Activated CD8-positive, alpha-beta memory T cell treated with anti-CD3 and anti-CD28 coated beads for 36 hours (primary cell): ENCODE results near the gene ZBTB43. TPM values are rescaled to one million over a fixed set of nuclear protein-coding genes. Genes with fewer than 3 reads are reported as not detected.
"Not testable (repeated sequence)": the region's sequence is repeated elsewhere in the genome, so short reads cannot be mapped to it uniquely, and the experiment has no call there.

Source experiments
- CTCF ChIA-PET: fragments of 350-600 bp; sonication (Branson Sonifier 250); formaldehyde crosslinking; loops from one replicate; lab custom pipeline; 2021; ENCODE audit warnings: antibody characterized with exemption; lab: Charles Lee
- POLR2A ChIA-PET: fragments of 350-600 bp; sonication (Branson Sonifier 250); formaldehyde crosslinking; loops from one replicate; lab custom pipeline; 2021; ENCODE audit warnings: antibody characterized with exemption; lab: Charles Lee
- total RNA-seq, 2 experiments: library from RNA; stranded (reverse); gene quantifications; one replicate each; pipeline ENCODE4 v1.2.3, GENCODE V29; 2021

Gene ZBTB43, protein sequence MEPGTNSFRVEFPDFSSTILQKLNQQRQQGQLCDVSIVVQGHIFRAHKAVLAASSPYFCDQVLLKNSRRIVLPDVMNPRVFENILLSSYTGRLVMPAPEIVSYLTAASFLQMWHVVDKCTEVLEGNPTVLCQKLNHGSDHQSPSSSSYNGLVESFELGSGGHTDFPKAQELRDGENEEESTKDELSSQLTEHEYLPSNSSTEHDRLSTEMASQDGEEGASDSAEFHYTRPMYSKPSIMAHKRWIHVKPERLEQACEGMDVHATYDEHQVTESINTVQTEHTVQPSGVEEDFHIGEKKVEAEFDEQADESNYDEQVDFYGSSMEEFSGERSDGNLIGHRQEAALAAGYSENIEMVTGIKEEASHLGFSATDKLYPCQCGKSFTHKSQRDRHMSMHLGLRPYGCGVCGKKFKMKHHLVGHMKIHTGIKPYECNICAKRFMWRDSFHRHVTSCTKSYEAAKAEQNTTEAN
- total RNA-seq = 10 to 100 TPM; 19.5 to 20.5 TPM

DNA sequence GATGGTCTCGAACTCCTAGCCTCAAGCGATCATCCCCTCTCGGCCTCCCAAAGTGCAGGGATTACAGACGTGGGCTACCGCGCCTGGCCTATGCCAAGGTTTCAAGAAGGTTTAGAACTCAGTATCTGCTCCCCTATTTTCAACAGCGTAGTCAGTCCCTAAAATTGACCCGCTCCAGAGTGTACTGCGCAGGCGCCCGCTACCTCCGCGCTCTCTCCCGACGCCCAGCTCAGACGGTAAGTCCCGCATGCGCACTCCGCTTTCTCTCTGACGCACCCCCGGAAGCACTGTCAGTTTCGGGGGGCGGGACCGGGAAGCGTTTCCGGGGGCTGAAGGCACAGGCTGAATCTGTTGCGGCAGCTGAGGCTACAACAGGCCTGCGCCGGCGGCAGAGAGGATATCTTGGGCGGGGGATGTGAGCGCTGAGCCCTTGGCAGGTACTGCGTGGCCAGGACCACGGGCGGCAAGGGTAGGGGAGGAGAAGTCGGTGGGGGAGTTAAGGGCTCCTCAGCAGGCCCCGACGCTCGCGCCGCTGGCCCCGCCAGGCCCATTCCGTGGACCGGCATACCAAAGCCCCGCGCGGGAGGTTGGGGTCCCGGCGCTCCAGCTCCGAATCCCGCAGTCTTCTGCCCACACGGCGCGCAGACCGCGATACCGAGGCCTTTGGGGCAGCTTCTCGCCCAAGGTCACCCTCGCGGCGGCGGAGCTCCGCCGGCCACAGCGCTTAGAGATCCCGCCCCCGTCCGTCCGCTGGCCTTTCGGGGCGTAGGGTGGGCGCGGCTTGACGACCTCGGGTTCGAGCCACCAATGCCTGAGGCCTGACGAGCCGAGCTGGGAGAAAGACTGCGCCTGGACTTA lies at the start of gene ZBTB43:
Gene ZBTB43 (plus strand): TSS at position 345 of the 858 bp plus-strand sequence. CDS start 27,470 bp downstream, outside the sequence.
- POLR2A ChIA-PET = interaction anchor here (0.6 to 1.6 kb wide), 6 partner anchors 59 to 1863 kb away, joined by 3 to 5 read pairs (median 4); no protein-coding TSS in a partner anchor

DNA sequence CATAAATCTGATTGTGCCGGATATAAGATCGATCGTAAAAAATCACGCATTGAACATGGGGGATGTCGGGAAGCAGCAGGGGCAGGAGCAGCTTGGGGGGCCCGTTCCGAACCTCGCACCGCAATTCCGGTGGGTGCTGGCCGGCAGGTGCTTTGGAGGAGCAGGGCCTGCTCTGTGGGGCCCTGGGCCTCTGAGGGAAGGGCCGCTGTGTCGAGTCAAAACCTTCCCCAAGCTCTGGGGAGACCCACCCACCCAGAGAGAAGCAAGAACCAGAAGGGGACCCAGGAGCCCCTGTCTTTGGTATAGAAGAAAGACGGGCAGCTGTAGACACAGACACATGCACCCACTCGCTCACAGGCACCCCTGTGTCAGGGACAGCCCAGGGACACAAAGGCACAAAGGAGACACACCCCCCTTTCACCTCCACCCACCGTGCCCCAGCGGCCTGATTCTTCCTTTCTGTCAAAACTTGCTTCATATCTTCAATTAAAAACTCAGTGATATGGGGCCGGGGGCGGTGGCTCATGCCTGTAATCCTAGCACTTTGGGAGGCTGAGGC lies 49.4 kb upstream of the ZBTB43 start:
- POLR2A ChIA-PET = no interaction called here
- CTCF ChIA-PET = no interaction called here

More for the DNA sequence above, at the start of gene ZBTB43:
- CTCF ChIA-PET = interaction anchor here (1.9 to 2.4 kb wide), 2 partner anchors 23 to 99 kb away, joined by 7 to 15 read pairs; no protein-coding TSS in a partner anchor

DNA sequence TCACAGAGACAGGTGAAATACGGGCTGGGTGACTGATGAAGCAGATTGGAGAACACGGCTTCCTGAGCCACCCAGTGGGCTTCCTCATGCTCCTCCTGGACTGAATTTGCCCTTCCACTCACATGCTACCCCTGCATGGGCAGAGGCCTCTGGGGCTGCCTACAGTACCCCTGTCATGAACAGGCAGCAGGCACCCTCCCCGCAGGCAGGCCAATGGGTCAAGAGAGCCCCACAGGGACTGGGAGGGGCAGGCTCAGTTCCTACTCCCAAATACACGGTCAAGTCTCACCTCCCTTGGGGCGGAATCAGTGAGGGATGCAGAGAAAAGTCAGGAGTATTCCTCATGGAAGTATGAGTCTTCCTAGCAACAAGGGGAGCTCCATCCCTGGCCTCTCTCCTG lies 48.6 kb upstream of the ZBTB43 start:
- ChIA-PET CTCF (interaction anchor here (0.6 kb wide), 1 partner anchor 36 kb away, joined by 3 read pairs; no protein-coding TSS in a partner anchor), POLR2A (no interaction called here)

DNA sequence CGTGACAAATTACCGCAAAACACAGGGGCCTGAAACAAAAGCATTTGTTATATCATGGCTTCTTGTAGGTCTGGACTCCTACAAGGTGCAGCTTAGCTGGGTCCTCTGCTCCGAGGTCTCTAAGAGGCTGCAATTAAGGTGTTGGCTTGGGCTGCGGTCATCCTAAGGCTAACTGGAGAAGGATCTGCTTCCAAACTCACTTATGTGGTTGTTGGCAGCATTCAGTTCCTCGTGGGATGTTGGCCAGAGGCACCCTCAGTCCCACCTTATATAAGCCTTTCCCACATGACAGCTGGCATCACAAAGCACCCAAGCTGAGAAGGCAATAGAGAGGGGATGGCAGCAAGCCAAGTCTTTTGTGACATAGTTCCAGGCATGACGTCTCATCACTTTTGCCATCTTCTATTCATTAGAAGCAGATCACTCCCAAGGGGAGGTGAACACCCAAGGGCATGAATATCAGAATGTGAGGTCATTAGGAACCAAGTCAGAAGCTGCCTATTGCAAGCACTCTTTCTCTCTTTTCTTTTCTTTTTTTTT lies 47.9 kb upstream of the ZBTB43 start:
- CTCF ChIA-PET = interaction anchor here (0.6 to 1.1 kb wide), 3 partner anchors 37 to 182 kb away, joined by 3 to 4 read pairs (median 3); no protein-coding TSS in a partner anchor

DNA sequence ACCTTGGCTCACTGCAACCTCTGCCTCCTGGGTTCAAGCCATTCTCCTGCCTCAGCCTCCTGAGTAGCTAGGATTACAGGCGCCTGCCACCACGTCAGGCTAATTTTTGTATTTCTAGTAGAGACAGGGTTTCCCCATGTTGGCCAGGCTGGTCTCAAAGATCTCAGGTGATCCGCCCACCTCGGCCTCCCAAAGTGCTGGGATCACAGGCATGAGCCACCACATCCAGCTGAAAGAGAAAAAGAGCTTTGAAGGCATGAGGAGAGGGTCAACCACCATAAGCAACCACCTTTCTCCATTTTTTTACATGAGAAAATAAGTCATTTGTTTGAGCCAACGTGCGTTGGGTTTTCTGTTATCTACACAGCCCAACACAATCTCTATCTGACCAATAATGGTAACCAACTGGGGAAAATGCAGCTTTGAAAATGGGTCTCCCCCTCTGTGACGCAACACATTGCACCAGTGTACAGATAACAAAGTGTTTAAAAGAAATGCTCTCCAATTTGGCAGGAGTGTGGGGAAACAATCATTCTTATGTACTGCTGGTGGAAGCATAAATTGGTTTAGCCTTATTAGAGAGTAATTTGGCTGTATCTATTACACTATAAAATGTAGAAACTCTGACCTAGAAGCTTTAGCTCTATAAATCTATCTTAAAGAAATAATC lies 45.8 kb upstream of the ZBTB43 start:
- POLR2A ChIA-PET = no interaction called here

More for the DNA sequence above, 47.9 kb upstream of the ZBTB43 start:
- POLR2A ChIA-PET = no interaction called here

DNA sequence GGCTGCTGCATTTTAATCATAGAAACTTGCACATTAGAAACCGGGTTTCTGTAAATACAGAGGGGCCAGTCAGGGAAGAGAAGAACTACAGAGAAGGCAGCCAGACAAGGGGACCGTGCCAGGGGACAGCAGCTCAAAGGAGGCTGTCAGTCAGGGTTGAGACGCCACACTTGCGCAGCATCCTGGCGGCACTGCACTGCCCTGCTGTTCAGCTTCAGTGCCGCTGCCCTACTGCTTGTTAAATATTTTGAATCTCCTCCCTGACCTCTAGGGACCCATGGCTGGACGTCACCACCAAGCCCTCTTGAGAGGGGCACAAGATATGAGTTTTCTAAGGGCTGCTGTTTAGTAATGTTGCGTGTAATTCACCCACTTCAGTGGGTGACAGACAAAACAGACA lies 43.6 kb upstream of the ZBTB43 start:
- POLR2A ChIA-PET = no interaction called here

More for the DNA sequence above, 45.8 kb upstream of the ZBTB43 start:
- CTCF ChIA-PET = interaction anchor here (1.4 kb wide), 1 partner anchor 21 kb away, joined by 4 read pairs; no protein-coding TSS in a partner anchor

DNA sequence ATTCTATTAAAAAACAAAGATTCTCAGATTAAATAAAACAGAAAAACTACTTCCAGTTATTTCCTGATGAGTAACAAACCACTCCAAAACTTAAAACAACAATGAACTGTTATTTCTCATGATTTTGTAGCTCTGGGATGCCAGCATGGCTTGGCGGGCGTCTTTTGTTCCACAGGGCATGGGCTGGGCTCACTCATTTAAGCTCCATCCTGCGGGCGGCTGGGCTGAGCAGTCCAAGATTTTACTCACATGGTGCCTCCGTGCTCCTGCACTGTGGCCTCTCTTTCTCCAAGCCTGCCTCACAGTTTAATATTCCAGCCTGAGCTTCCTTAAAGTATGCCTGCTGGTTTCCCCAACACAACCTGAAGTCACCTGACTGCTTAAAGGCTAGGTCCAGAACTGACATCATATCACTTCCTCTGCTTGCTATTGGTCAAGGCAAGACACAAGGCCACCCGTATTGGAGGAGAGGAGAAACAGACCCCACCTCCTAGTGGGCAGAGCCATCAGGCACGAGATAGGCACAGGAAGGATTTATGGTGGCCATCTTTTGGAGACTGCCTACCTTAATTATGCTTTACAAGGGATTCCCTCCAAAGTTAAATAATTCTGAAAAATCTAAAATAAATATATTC lies 41.6 kb upstream of the ZBTB43 start:
- CTCF ChIA-PET = interaction anchor here (0.6 kb wide), 1 partner anchor 252 kb away, joined by 3 read pairs; no protein-coding TSS in a partner anchor

More for the DNA sequence above, 43.6 kb upstream of the ZBTB43 start:
- CTCF ChIA-PET = interaction anchor here (1.2 kb wide), 1 partner anchor 56 kb away, joined by 3 read pairs; no protein-coding TSS in a partner anchor

DNA sequence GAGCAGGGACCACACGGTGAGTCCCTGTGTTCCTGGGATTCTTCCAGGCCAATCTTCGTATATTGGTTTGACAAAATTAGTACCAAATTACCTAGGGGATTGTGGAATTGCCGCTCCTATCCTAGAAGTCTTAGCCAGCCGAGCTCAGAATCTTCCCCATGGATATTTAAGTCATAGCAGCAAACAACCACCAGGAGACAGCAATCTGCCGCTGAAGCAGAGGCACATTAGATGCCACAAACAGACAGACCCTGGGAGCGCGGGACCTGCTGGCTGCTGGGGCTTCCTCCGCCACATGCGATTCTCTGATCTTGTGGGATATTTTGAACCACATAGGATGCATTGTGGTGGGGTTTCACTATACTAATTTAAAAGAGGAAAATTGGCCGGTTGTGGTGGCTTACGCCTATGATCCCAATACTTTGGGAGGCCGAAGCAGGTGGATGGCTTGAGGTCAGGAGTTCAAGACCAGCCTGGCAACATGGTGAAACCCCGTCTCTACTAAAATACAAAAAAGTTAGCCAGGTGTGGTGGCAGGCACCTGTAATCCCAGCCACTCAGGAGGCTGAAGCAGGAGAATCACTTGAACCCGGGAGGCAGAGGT lies 31.7 kb upstream of the ZBTB43 start:
- ChIA-PET CTCF (interaction anchor here (1.5 kb wide), 1 partner anchor 67 kb away, joined by 5 read pairs; no protein-coding TSS in a partner anchor), POLR2A (no interaction called here)

More for the DNA sequence above, 41.6 kb upstream of the ZBTB43 start:
- POLR2A ChIA-PET = no interaction called here

DNA sequence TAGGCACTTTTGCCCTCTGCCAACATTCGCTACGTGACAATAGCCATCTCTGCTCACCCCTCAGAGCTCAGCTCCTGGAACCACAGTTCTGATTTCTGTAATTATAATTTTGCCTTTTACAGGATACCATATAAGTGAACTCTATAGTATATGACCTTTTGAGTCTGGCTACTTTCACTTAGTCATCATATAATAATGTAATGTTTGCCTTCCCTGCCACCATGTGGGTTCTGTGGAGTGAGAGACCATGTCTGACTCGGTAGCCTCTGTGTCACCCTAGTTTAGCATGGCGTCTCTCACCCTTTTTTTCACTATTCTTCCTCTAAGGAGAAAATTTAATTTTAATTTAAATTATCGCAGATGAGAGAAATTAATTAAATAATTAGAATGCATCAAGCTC lies 28.9 kb upstream of the ZBTB43 start:
- CTCF ChIA-PET = interaction anchor here (1.0 to 1.2 kb wide), 2 partner anchors 70 to 74 kb away, joined by 3 read pairs; no protein-coding TSS in a partner anchor
- POLR2A ChIA-PET = no interaction called here

DNA sequence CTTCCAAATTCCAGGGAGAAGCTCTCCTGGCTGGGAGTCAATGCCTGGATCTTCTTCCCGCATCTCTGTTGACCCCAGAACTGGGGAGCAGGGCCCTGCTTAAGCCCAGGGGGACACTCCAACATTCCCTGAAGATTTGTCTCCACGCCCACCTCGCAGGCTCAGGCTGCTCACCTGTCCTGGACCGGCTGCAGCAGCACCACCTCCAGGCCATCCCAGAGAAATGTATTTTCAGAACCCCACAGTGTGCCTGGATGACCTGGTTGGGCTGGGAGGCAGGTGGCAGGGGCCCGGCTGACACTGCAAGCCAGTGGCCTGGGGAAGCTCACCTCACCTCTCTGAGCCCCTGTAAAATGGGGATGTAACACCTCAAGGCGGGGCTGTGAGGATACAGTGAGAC lies 27.1 kb upstream of the ZBTB43 start:
- ChIA-PET CTCF (interaction anchor here (8.7 kb wide), 1 partner anchor 73 kb away, joined by 182 read pairs; no protein-coding TSS in a partner anchor), POLR2A (interaction anchor here (0.8 kb wide), 1 partner anchor 15 kb away, joined by 3 read pairs; no protein-coding TSS in a partner anchor)

DNA sequence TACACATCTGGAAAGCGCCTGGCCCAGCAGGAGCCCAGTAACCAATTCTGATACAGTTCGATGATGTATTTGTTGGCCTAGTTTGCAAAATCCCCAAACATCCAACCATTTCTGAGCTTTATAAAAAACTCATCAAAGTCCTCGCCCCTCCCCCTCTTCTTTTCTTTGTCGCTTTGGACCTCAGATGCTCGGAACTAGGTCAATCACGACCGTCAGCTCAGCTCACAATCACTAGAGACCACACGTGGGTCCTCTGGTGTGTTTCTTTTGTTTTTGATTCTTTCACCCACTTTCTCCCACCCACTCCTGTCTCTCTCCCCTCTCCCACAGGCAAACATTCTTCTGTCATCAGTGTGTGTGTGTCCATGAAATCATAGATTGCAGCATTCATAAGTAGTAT lies 26.7 kb upstream of the ZBTB43 start:
- ChIA-PET CTCF (interaction anchor here (8.7 kb wide), 1 partner anchor 73 kb away, joined by 182 read pairs; no protein-coding TSS in a partner anchor), POLR2A (interaction anchor here (0.8 kb wide), 1 partner anchor 14 kb away, joined by 3 read pairs; no protein-coding TSS in a partner anchor)

DNA sequence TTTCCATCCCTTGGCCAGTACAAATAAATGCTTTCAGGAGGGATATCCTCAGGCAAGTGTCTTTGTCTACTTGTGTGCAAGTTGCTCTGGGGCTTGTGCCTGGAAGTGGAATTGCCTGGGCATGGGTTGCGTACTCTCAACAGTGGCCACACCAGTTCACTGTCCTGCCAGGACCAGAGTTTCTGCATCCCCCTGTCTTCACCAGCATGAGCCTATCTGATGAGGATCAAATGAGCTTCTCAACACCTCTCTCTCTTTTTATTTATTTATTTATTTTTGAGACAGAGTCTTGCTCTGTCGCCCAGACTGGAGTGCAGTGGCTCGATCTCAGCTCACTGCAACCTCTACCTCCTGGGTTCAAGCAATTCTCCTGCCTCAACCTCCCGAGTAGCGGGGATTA lies 26.1 kb upstream of the ZBTB43 start:
- CTCF ChIA-PET = interaction anchor here (8.7 kb wide), 1 partner anchor 74 kb away, joined by 182 read pairs; no protein-coding TSS in a partner anchor
- POLR2A ChIA-PET = not testable (repeated sequence)

DNA sequence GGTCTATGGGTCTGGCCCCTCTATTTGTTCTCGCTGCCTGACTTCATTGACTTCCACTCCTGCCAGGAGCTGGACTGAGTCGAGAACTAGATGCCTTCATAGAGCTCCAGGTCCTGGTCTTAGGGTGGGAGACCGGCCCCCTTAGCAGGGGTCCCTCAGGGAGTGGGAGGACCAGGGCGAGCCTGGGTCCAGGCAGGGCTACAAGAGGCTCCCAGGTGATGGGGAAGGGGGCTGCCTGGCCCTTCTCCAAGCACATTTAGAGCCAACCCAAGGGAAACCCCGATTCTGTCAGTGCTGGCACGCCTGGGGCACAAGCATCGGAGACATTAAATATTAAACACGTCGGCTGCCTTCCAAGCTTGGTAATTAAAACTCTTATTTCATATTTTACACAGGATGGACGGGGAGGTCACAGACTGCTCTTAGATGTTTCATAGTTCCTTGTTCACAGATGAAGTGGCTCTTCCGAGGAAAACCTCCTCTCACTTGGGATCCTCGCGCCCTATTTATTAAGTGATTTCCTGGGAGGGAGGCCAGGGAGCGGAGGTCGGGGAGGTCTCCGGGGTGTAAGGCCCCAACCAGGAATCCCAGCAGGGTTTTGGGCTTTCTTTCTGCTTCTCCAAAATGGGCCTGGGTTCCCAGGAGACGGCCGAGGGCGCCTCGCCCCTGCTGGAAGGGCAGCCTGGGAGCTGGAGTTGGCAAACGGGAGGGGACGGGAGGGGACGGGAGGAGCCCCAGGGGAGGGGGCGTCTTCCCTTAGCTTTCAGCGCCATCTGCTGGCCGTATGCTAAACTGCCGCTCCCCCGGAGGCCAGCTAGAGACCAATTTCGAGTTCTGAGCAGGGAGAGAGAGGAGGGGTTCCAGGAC lies 23.4 kb upstream of the ZBTB43 start:
- POLR2A ChIA-PET = no interaction called here
- CTCF ChIA-PET = interaction anchor here (0.7 to 8.7 kb wide), 18 partner anchors 9 to 1733 kb away, joined by 3 to 182 read pairs (median 4); partner anchors contain the start of gene ZBTB43

DNA sequence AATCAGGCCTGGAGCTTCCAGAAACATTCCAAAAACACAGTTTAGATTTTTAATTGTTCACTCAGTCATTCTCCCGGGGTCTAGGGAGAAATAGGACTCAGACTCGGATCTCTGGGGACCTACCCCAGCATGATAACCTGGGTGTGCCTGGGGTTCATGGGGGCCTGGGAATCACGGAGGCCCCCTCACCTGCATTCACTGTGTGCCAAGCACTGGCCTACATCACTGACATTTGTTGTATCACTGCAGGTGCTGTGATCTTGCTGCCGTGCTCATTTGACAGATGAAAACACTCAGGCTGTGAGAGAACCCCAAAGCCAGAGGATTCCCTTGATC lies 22.8 kb upstream of the ZBTB43 start:
- ChIA-PET POLR2A (no interaction called here), CTCF (interaction anchor here (0.7 to 8.7 kb wide), 15 partner anchors 8 to 264 kb away, joined by 3 to 182 read pairs (median 4); partner anchors contain the start of gene ZBTB43)

DNA sequence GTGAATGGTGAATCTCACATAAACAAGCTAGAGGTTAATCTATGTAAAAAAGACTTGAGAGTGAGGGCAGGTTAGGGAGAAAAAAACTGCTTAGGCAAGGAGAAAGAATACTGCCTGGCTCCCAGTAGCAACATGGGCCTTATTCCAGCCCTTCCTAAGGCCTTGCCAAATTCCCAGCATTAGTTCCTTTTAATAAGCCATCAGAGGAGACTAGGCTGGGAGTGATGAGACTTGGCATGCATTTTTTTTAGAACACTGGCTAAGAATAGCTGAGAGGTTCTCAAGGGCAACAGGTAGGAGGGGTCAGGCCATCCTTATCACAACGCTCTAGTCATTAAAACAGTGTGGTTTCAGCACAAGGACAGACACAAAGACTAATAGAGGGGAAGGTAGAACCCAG lies 20.9 kb upstream of the ZBTB43 start:
- CTCF ChIA-PET = interaction anchor here (8.7 kb wide), 1 partner anchor 79 kb away, joined by 182 read pairs; no protein-coding TSS in a partner anchor

DNA sequence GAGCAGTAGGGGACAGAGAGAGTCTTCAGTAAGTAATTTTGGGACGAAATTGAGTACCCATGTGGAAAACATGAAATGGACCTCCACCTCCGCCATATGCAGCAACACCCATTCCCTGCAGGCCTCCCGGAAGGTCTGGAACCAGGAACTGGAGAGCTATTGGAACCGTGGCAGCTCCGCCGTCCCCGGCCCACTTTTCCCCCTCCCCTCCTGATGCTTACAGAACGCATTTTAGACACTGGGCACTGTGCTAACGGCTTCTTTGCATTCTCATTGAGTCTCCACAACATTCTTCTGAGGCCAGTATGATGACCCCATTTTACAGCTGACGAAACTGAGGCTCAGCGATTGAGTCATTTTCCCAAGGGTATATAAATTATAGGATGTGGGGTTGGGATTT lies 20.4 kb upstream of the ZBTB43 start:
- CTCF ChIA-PET = interaction anchor here (8.7 kb wide), 1 partner anchor 79 kb away, joined by 182 read pairs; no protein-coding TSS in a partner anchor
- POLR2A ChIA-PET = no interaction called here

More for the DNA sequence above, 20.9 kb upstream of the ZBTB43 start:
- POLR2A ChIA-PET = no interaction called here
